Activated CD8-positive, alpha-beta memory T cell treated with anti-CD3 and anti-CD28 coated beads, Interleukin-2, amount 10 ng/mL, durations not matched to agents 7 days and 5 days (primary cell): Measurements from ENCODE around the gene NPBWR2. TPM values are rescaled to one million over a fixed set of nuclear protein-coding genes. Genes with fewer than 3 reads are reported as not detected.

Experiments
- ATAC-seq: fragments of 150-1000 bp; cut with Tn5 transposase; one replicate; pipeline ENCODE4 v1.10.0; 2021; ENCODE audit warnings: moderate library complexity
- CTCF ChIA-PET: fragments of 350-600 bp; sonication (Branson Sonifier 250); formaldehyde crosslinking; loops from one replicate; lab custom pipeline; 2021; ENCODE audit warnings: antibody characterized with exemption; lab: Charles Lee
- DNase-seq: peaks from one replicate; pipeline ENCODE4 v3.0.0-alpha.2; 2020
- H3K27ac Mint-ChIP-seq: one replicate; pipeline ENCODE4 v1.8.0; 2021; ENCODE audit warnings: mild to moderate bottlenecking, mixed read lengths
- H3K27me3 Mint-ChIP-seq: one replicate; pipeline ENCODE4 v1.8.0; 2021; ENCODE audit warnings: mixed read lengths
- H3K36me3 Mint-ChIP-seq: one replicate; pipeline ENCODE4 v1.8.0; 2021; ENCODE audit warnings: mild to moderate bottlenecking, mixed read lengths
- H3K4me1 Mint-ChIP-seq: one replicate; pipeline ENCODE4 v1.8.0; 2021; ENCODE audit warnings: mixed read lengths
- H3K4me3 Mint-ChIP-seq: one replicate; pipeline ENCODE4 v1.8.0; 2021; ENCODE audit warnings: mild to moderate bottlenecking, moderate library complexity, mixed read lengths
- H3K9me3 Mint-ChIP-seq: one replicate; pipeline ENCODE4 v1.8.0; 2022; ENCODE audit warnings: low read depth, mixed read lengths
- total RNA-seq, 2 experiments: library from RNA; stranded (reverse); gene quantifications; one replicate each; pipeline ENCODE4 v1.2.3, GENCODE V29; 2021

The NPBWR2 gene
- total RNA-seq, 2 experiments from 2014 or later = not detected

DNA sequence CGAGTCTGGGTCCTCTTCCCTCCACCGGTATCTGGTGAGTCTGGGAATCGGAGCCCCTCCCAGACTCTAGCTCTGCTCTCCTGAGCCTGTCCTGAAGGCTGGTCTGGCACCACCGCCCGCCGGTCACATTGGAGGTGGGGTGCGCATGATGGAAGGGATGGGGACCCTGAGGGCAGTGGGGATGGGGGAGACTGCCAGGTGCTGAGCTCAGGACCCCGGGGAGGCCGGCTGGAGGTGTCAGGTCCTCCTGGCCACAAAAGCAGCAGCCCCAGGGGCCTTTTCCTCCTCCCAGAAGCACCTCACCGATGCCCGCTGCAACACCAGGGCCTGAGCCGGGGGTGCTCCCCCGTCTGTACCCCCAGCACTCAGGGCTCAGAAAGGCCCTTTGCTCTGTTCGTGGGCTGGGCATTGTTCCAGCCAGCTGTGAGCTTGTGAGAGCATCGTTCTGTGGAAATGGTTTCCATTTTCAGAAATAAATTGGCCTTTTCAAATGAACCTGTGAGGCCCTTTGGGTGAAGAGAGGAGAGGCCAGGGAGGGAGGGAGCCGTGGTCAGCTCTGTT lies 2.5 kb upstream of the NPBWR2 start:
- no peaks in the 10 kb centered on the region for H3K9me3 Mint-ChIP-seq
- peaks cover 2% of the 10 kb centered on the region for H3K4me1 Mint-ChIP-seq
- ATAC-seq (no peak), DNase-seq (peak; percentile 33)
- no peak overlapping the region for H3K27ac Mint-ChIP-seq
- H3K4me3 Mint-ChIP-seq = no peak overlapping the region
- CTCF ChIA-PET = interaction anchor here (1.0 to 1.5 kb wide), 3 partner anchors 8 to 26 kb away, joined by 3 to 4 read pairs (median 4); partner anchors contain the start of gene LKAAEAR1
- no peaks in the 10 kb centered on the region for H3K36me3 Mint-ChIP-seq
- no peaks in the 10 kb centered on the region for H3K27me3 Mint-ChIP-seq

DNA sequence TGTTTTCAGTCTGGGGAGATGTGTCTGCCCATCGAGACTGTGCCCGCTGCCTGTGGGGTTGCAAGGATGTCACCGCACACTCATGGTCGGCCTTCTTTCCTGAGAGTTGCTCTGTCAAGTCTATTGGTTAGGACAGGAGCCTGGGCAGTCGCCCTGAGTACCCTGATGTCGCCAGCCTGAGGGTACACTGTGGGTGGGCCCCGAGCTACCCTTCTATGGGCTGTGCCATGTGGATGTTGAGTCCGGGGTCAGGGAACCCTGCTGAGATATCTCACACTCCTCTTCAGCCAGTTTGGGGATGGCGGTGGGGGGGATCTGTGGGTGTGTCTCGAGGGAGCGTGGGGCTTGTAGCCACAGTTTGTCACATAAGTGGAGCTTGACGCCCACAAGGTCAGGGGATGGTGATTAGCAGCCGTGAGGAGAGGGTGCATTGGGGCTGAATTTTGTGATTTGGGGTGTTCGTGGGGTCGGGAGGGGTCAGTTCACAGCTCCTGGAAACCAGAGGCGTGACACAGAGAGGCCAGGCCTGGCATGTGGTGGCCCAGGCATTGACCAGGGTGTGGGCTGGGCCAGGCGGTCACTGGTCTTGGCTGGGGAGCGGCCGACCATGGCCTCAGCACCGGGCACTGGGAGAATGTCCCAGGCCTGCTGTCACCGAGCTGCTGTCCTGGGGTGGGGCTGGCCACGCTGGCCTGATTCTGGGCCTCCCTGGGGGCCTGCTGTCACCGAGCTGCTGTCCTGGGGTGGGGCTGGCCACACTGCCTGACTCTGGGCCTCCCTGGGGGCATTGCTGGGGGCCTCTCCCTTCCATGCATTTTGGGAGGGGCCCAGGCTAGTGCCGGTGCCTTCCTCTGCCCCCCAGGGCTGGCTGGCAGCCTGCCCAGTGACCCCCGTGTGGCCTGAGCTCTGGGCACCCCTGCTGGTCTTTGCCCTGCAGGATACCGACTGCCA lies 1.6 kb upstream of the NPBWR2 start:
- Mint-ChIP-seq H3K36me3 (no peaks in the 10 kb centered on the region), H3K27ac (no peak overlapping the region), H3K9me3 (no peaks in the 10 kb centered on the region), H3K4me1 (peaks cover 2% of the 10 kb centered on the region), H3K4me3 (no peak overlapping the region), H3K27me3 (peaks cover 2% of the 10 kb centered on the region)
- DNase-seq (peak; percentile 33), ATAC-seq (no peak)
- CTCF ChIA-PET = interaction anchor here (1.1 to 3.0 kb wide), 4 partner anchors 11 to 70 kb away, joined by 4 to 10 read pairs (median 4); partner anchors contain the start of gene LKAAEAR1

DNA sequence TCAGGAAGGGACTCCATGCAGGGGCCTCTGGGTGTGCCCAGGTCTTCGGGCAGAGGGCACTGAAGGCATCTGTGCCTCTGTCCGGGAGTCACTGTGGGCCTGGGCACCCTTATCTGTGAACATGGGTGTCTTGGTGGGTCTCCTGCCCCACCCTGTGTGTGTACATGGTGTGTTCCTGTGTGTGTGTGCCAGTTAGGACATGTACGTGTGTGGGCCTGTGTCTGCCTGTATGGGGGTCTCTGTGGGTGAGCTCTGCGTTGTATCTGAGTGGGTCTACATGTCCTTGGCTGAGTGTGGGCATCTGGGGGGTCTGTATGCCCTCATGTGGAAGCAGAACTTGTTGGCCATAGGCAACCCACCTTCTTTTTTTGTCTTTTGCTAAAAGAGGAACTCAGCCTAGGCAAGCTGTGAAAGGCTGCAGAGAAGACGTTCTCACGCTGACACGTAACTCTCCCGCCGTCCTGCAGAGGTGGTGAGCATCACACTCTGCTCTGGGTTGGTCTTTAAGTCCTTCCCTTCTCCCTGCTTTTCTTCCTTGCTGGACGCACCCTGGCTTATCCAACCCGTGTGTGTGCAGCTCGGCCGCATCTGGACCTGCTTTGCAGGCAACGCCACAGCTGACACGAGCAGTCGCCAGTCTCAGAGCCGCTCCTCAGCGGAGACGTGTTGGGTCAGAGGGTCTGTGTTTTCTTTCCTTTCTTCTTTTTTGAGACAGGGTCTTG lies 532 bp upstream of the NPBWR2 start:
- ATAC-seq = no peak
- Mint-ChIP-seq H3K4me3 (no peak overlapping the region), H3K27me3 (peaks cover 11% of the 10 kb centered on the region), H3K9me3 (no peaks in the 10 kb centered on the region), H3K4me1 (peaks cover 2% of the 10 kb centered on the region), H3K36me3 (no peaks in the 10 kb centered on the region), H3K27ac (no peak overlapping the region)
- DNase-seq = peak; percentile 34
- CTCF ChIA-PET = interaction anchor here (1.0 to 3.0 kb wide), 2 partner anchors 13 to 24 kb away, joined by 3 to 10 read pairs; no protein-coding TSS in a partner anchor

DNA sequence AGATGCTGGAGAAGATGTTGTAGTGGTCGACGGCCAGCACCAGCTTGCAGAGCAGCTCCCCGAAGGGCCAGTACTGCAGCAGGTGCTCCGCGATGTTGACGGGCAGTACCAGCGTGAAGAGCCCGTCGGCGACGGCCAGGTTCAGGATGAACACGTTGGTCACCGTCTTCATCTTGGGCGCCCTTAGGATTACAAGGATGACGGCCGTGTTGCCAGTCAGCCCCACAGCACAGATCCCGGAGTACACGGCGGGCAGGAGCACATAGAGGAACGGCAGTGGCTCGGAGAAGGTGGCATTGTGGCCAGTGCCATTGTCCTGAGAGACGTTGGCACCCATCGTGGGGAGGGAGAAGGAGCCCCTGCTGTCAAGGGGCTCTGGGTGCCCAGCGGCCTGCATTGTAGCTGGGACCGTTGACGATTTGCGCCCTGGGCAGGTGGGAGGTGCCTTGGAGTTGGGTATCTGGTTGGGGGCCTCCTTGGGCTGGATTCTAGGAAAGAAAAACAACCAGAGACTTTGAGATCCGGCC lies 867 bp downstream of the NPBWR2 start:
- H3K36me3 Mint-ChIP-seq = no peaks in the 10 kb centered on the region
- CTCF ChIA-PET = interaction anchor here (3.0 kb wide), 1 partner anchor 14 kb away, joined by 10 read pairs; no protein-coding TSS in a partner anchor
- no peak overlapping the region for H3K27ac Mint-ChIP-seq
- DNase-seq = peak; percentile 36
- no peak for ATAC-seq
- H3K9me3 Mint-ChIP-seq = no peaks in the 10 kb centered on the region
- H3K4me3 Mint-ChIP-seq = no peak overlapping the region
- peaks cover 6% of the 10 kb centered on the region for H3K4me1 Mint-ChIP-seq
- peaks cover 15% of the 10 kb centered on the region for H3K27me3 Mint-ChIP-seq

DNA sequence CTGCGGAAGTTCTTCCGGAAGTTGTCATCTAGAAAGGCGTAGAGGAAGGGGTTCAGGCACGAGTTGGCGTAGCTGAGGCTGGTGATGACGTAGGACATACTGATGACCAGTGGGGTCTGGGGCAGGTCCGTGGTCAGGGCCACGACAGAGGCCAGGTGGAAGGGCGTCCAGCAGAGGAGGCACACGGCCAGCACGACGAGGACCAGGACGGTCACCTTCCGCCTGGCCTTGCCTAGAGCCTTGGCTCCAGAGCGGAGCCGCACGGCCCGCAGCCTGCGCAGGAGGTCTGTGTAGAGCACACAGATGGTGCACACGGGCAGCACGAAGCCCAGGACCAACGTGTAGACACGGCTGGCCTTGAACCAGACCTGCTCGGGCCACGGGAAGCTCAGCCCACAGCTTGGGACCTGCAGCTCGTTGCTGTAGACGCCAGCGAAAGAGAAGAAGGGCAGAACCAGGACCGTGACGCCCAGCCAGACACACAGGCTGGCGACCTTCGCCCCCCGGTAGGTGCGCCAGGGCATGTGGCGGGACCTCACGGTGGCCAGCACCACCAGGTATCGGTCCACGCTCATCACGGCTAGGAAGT lies 1.4 kb downstream of the NPBWR2 start:
- Mint-ChIP-seq H3K27me3 (peaks cover 21% of the 10 kb centered on the region), H3K27ac (no peak overlapping the region), H3K36me3 (no peaks in the 10 kb centered on the region), H3K4me3 (no peak overlapping the region), H3K9me3 (no peaks in the 10 kb centered on the region), H3K4me1 (peaks cover 7% of the 10 kb centered on the region)
- DNase-seq (peak; percentile 29), ATAC-seq (no peak)
- CTCF ChIA-PET = interaction anchor here (3.0 kb wide), 1 partner anchor 15 kb away, joined by 10 read pairs; no protein-coding TSS in a partner anchor

DNA sequence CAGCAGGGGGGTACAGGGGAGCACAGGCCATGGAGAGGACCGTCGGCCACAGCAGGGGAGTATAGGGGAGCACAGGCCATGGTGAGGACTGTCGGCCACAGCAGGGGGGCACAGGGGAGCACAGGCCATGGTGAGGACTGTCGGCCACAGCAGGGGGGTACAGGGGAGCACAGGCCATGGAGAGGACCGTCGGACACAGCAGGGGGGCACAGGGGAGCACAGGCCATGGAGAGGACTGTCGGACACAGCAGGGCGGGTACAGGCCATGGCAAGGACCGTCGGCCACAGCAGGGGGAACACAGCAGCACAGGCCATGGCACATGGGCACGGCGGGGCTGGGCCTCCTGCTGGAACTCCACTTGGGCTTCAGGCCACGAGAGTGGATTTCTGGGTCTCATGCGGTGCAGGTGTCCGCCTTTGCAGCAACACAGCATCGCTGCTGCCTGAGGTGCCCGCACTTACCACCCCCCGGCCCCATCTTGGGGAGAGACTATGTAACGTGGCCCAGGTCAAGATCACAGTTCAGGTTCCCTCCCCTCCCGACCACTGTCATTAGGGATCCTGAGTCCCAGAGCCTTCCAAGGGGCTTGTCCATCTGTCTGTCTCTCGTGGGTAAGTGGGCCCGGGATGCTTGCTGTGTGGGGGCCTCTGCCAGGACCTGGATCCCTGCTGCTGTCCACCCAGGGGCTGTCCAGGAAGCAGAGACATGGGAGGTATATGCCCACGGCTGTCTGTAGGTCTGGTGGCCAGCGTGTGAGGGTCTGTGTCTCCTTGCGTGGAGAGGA lies 2.5 kb downstream of the NPBWR2 start:
- Mint-ChIP-seq H3K27me3 (peaks cover 23% of the 10 kb centered on the region), H3K4me3 (no peak overlapping the region), H3K4me1 (peaks cover 11% of the 10 kb centered on the region), H3K36me3 (no peaks in the 10 kb centered on the region), H3K9me3 (no peaks in the 10 kb centered on the region), H3K27ac (no peak overlapping the region)
- ATAC-seq (no peak), DNase-seq (peak; percentile 34)
- CTCF ChIA-PET = no interaction called here

DNA sequence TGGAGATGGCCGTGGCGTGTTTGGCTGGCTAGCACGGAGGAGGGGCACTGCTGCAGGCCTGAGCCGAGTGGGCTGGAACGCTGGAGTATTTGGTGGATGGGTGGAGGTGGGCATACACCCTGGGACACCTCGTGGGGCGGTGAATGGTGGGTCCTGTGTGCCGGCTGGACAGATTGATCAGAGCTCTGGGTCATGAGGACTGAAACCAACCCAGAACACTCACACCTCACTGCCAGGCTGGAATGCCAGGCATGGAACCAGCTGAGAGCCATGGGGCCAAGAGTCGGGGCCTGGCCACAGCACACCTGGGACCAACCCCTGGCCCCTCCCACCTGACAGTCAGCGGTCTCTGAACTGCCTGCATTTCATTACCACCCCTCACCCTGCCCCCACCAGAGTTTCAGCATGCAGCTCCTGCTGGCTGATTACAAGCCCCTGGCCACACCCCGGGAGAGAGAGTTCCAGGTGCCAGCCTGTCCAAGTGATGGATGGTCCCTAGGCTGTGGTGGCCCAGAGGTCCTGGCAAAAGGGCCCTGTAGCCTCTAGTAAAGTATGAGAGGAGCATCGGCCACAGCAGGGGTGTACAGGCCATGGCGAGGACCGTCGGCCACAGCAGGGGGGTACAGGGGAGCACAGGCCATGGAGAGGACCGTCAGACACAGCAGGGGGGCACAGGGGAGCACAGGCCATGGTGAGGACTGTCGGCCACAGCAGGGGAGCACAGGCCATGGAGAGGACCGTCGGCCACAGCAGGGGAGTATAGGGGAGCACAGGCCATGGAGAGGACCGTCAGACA lies 3.3 kb downstream of the NPBWR2 start:
- Mint-ChIP-seq H3K9me3 (no peaks in the 10 kb centered on the region), H3K27me3 (peaks cover 23% of the 10 kb centered on the region), H3K4me3 (no peak overlapping the region), H3K27ac (no peak overlapping the region), H3K36me3 (no peaks in the 10 kb centered on the region), H3K4me1 (peaks cover 11% of the 10 kb centered on the region)
- CTCF ChIA-PET = interaction anchor here (2.0 kb wide), 1 partner anchor 15 kb away, joined by 9 read pairs; no protein-coding TSS in a partner anchor
- DNase-seq = peak; percentile 37
- no peak for ATAC-seq

DNA sequence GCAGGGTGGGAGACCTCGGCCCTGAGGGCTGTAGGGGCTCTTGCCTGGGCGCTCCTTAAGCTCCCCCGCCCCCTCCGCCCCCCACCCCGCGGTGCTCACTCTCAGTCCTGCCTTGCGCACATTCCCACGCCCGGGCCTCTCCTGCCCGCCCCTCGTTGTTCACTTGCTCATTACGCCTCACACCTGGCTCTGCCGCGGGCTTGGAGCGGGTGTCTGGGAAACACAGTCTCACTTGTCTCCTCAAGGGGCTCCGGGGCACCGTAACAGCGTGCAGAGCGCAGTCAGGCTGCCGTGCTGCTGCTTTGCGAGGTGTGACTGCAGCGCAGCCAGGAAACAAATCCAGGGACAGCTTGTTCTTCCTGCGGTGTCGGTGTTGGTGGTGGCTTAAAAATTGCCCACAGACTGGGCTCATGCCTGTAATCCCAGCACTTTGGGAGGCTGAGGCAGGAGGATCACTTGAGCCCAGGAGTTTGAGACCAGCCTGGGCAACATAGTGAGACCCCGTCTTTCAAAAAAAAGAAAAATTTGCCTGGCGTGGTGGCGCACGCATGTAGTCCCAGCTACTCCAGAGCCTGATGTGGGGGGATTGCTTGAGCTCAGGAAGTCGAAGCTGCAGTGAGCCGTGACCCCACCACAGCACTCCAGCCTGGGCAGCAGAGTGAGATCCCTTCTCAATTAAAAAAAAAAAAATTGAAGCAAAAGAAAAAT lies 4.6 kb downstream of the NPBWR2 start:
- H3K4me3 Mint-ChIP-seq = no peak overlapping the region
- ATAC-seq = no peak
- peaks cover 23% of the 10 kb centered on the region for H3K27me3 Mint-ChIP-seq
- no peak for DNase-seq
- CTCF ChIA-PET = interaction anchor here (1.6 to 2.2 kb wide), 3 partner anchors 9 to 19 kb away, joined by 7 to 16 read pairs (median 9); partner anchors contain the start of gene LKAAEAR1
- H3K27ac Mint-ChIP-seq = no peak overlapping the region
- H3K9me3 Mint-ChIP-seq = no peaks in the 10 kb centered on the region
- peaks cover 11% of the 10 kb centered on the region for H3K4me1 Mint-ChIP-seq
- H3K36me3 Mint-ChIP-seq = no peaks in the 10 kb centered on the region

DNA sequence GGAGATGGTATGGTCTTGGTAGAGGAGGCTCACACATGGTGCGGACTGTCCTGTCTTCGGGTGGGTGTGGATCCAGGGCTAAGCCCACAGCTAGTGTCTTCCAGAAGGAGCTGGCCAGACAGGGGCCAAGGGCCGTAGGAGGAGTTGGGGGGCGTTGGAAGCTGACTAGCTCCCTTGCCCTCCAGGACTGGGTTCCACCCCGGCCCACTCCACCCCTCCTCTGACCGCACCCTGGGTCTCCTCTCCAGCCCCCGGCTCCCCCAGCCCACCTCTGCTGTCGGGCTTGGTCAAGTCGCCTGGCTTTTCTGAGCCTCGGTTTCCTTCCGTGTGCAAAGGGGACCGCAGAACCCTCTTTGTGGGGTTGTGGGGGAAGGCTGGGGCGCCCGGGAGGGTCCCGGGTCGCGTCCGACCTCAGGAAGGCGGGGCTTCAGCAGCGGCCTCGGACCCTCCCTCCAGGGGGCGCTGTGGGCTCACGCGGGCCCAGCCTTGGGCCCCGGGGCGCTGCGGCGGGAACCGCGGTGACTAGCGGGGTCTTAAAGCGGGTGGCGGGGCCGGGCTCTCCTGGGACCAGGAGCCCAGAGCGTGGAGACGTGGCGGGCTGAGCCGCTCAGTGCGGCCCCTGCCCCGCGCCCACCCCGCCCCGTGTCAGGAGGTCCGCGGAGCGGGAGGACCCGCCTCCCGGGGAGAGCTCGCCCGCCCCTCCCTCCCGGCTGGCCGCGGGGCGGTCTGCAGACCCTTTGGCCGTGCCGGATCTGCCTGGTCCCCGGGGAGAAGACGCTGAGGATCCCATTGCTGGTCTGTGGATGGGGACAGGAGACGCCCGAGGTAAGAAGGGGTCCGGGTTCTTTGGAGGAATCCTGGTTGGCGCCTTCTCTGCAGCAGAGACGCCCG lies 5.4 kb downstream of the NPBWR2 start:
- H3K27me3 Mint-ChIP-seq = peaks cover 23% of the 10 kb centered on the region
- ATAC-seq = peak; percentile 85
- no peak overlapping the region for H3K4me3 Mint-ChIP-seq
- H3K9me3 Mint-ChIP-seq = no peaks in the 10 kb centered on the region
- CTCF ChIA-PET = interaction anchor here (0.9 to 2.2 kb wide), 7 partner anchors 8 to 40 kb away, joined by 3 to 16 read pairs (median 4); partner anchors contain the start of gene LKAAEAR1
- no peak overlapping the region for H3K27ac Mint-ChIP-seq
- peaks cover 9% of the 10 kb centered on the region for H3K4me1 Mint-ChIP-seq
- DNase-seq = peak; percentile 67
- H3K36me3 Mint-ChIP-seq = no peaks in the 10 kb centered on the region

DNA sequence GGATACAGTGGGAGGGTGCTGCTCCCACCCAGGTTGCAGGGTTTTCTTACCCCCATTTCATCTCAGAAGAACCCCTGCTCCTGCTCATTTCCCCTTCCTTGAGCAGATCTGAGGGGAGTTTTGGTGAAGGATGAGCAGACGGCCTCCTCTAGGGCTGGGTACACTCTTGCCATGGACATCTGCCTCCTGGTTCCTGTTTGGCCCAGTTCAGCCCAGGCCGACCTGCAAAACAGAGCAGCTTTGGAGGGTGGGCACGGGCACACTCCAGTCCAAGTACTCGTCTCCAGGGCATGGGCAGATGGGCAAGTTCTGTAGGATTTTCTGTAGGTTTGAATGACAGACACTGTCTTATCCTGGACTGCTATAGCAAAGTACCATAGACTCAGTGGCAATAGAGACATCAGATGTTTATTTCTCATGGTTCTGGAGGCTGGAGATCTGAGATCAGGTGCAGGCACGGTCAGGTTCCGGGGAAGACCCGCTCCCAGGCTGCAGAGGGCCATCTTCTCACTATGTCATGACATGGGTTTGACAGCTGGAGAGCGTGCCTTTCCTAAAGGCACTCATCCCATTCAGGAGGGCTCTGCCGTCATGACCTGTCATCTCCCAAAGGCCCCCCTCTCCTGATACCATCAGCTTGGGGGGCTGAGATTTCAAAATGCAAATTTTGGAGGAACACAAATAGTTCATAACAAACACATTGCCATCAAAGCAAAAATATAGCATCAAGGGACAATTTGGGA lies 6.2 kb downstream of the NPBWR2 start:
- Mint-ChIP-seq H3K4me1 (peaks cover 9% of the 10 kb centered on the region), H3K9me3 (peaks cover 4% of the 10 kb centered on the region), H3K27ac (no peak overlapping the region), H3K4me3 (no peak overlapping the region), H3K27me3 (peaks cover 23% of the 10 kb centered on the region), H3K36me3 (no peaks in the 10 kb centered on the region)
- DNase-seq (no peak), ATAC-seq (no peak)
- CTCF ChIA-PET = interaction anchor here (0.9 to 2.2 kb wide), 6 partner anchors 9 to 41 kb away, joined by 3 to 16 read pairs (median 3); partner anchors contain the start of gene LKAAEAR1
